HG03565 (cell line): ENCODE results near the gene SUSD1.
A peak's percentile ranks its signal among the peaks of the same experiment; 100 is the strongest.

Experiments
- ATAC-seq: cut with Tn5 transposase; IDR thresholded peaks from one replicate; pipeline ENCODE4 v1.9.1; 2021; ENCODE audit warnings: mild to moderate bottlenecking, moderate library complexity; ENCODE audit not compliant: unreplicated experiment

The SUSD1 gene

DNA sequence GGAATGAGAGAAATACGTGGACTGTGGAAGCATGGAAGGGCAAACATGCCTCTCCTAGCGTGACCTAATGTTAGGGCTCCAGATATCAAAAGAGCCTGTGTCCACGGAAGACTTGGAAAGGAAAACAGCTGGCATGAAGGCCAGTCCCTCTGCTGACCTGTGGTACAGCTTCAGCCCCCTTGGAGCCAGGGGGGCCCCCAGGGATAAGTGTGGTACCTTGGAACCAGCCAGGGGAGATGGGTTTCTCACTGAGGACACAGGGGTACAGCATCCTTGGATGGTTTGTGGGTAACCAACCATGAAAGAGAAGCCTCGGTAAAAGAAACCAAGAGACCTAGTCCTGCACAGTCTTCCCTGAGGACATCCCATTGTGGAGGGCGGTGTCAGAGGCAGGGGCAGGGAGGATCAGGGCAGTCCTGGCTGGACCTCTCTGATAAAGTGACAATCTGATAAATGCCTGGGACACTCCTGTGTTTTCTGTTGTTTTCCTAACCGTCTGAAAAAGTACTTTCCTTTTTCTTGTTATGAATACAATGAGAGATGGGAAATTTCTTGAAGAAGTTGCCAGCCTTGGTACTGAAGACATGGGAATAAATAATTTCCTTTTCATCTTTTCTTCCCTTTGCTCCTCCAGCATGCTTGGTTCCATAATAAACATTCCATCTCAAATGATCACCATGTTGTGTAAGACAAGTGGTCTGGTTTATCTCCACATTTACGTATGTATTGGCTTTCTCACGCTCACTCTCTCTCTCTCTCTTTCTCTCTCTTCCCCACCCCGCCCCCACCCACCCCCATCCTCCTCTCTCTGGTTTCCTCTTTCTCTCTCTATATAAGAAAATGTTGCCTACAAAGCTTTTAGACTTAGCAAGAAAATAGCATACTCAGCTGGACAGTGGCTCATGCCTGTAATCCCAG is 102.1 kb downstream of the SUSD1 start:
- no peak for ATAC-seq

DNA sequence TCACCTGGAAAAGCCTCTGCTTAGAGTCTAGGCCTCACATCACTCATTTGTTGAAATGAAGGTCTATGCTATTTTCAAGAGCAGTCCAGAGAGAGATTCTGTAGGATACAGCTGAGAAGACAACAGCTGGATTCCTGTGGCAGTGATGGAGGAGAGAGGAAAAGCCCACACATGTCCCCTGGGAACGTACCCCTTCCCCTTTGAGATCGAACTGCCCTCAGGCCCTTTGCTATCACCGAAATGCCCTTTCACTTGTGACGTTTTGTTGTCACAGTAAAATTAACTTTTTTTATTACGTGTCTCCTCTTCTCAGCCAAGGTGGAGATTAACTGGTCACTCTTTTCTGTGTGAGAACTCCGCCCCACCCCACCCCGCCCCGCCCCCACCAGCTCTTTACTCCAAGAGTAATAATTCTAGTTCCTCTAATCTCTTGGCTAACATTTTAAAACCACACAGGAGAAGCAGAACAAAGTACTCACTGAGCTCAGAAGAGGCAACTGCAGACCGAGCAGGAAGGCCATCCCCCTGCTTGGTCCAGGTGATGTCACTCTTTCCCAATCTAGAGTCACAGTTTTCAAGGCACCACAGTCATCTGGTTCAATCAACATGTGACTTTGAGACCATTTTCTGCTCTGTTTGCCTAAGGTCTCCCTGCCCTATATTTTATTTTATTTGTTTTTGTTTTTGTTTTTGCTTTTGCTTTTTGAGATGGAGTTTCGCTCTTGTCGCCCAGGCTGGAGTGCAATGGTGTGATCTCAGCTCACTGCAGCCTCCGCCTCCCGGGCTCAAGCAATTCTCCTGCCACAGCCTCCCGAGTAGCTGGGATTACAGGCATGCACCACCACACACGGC is 105.6 kb downstream of the SUSD1 start:
- ATAC-seq: no peak

DNA sequence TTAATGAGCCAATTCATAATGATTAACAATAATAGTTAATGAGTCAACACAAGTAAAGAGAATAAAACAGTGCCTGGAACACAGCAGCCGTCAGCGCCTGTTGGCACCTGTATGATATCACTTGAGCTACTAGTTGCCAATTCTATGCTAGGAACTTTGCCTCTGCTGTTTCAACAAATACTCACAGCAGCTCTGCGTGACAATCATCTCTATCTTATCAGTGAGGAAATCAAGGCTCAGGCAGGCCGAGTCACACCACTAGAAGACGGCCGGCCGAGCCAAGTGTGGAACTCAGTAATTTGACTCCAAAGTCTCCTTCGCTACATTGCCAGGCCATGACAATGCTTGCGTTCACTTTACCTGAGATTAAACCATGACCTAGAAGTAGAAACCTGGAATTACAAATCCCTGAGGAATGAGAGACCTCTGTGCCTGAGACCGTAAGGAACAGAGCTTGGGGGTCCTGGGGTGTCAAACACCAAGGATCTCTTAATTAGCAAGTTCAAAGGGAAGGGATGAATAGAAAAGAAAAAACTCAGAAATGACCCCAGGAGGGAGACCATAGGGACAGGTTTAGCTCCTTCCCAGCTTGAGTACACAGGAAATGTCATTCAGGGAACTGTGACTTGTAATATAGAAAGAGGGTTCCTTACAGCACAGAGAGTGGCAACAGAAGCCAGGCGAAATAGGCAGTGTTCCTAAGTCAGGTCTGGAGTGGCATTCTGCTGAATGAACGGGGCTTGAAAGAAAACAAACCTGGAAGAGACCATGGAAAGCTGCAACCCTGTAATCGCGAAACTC is 109.1 kb downstream of the SUSD1 start:
- ATAC-seq: no peak

DNA sequence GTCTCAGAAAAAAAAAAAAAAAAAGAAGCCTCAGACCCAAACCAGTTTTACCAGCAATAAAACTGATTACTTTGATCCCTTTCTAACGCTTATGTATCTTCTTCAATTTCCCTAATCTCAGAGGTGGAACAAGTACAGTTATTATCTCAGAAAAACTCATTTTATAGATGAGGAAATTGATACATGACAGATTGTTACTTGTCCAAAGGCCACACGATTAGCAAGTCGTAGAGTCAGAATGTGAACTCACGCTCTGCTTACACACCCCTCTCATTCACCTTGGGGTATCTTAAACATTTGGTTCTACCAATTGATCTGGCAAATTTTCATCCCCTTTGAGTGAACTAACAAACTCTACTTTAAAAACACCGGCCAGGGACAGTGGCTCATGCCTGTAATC is 110.2 kb downstream of the SUSD1 start:
- no peak for ATAC-seq

DNA sequence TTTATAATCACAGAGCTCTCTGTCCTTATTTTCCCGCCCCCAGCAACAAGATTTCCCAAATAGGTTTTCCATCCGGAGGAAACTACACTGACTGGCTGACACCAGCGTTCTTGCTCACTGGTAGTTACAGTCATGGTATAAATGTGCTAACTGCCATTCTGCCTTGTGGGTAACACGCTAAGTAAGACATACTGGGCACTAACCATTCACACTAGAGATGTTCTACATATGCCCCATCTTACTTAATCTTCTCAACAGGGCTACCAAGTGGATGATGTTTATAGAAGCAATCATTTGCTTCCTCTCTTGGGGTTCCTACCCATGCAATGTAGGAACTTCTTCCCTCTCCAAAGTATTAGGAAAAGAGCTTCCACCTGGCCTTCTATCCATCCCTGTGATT is 111.5 kb downstream of the SUSD1 start:
- ATAC-seq: no peak

DNA sequence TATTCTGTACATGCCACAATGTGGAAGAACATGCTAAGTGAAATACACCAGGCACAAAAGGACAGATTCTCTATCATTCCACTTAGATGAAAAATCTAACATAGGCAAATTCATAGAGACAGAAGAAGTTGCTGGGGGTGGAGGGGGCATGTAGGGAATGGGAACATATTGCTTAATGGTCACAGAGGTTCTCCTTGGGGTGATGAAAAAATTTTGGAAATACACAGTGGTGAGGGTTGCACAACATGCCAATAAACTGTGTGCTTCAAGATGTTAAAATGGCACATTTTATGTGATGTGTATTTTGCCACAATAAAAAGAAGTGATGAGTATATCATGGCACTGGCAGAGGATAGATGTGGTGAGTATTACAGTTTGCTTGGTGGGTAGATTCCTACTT is 111.9 kb downstream of the SUSD1 start:
- no peak for ATAC-seq

DNA sequence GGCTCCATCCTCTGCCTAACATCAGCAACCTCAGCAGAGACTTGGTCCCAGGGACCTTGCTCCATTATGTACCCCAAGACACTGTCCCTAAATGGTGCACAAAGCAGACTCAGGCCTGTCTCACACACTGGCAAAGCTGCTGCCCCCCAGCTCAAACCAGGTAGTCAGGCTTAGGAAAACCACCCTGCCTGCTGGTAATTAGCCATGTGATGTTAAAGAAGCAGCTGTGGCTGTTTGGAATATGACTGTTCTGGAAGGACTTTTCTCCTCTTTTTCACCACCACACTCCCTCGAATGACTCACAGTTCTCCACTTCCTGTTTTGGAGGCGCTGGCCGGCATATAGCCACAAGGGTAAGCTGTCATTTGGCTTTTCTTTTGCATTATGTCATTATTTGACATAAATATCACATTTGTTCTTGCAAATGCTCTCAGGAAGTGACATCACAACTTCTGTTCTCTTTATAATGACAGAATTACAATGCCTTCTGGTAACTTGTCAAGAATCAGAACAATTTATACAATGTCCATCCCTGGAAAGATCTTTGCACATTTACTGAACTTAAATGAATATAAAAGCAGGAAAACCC is 113.9 kb downstream of the SUSD1 start:
- ATAC-seq: peak; percentile 72

DNA sequence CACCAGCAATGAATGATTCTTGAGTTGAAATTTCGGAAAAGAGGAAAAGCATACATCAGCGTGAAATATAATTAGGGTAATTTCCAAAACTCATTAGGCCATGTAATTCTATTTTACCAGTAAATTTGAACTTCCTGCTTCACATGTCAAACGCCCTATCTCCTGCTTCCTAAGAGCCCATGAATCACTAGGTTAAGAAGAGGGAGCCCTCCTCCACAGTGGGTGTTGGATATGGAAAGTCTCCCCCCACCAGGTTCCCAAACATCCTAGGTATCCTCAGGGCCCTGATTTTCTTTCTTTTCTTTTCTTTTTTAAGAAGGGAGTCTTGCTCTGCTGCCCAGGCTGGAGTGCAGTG is 115.2 kb downstream of the SUSD1 start:
- ATAC-seq: no peak

DNA sequence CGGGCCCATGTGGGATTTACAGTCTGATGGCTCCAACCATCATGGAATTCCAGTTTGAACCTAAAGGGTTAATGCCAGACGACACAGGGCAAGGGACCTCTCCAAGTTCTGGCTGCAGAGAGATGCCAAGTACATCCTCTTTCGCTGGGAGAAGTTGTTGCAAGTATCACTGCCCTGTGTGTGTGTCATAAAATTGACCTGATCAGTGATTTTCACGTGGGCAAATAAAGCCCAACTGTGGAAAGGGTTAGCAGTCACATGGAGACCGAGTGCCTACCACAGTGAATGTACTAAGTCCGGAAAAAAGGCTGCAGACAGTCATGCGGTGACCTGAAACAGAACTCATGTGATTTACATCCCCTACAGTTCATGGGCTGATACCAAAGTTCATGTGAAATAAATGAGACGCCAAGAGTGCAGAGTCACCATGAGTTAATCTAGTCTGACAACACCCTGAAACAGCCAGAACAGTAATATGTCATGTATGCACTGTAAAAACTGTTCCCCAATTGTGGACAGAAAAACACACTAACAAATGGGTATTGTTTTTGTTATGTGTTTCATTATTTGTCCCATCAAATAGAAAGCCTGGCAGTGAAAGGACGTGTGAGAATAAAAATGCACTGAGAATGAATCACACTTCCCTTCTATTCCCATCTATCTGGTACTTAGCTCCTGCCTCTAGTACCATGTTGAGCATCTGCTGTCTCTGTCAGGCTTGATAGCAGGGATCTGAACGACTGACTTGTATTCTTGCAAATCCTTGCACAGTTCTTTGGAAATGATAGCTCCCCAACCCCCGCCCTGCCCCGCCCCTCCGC is 115.7 kb downstream of the SUSD1 start:
- ATAC-seq: no peak

DNA sequence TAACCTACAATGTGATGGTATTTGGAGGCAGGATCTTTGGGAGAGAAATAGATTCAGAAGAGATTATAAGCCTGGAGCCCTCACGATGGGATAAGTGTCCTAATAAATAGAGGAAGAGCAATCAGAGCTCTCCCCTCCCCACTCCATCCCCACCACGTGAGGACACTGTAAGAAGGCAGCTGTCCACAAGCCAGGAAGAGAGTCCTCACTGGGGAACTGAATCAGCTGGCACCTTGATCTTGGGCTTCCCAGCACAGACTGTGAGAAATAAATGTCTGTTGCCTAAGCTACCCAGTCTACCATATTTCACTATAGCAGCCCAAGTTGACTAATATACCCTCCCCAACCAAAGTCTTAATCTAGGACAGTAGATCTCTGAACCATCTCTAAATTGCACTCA is 118.1 kb downstream of the SUSD1 start:
- ATAC-seq: no peak

DNA sequence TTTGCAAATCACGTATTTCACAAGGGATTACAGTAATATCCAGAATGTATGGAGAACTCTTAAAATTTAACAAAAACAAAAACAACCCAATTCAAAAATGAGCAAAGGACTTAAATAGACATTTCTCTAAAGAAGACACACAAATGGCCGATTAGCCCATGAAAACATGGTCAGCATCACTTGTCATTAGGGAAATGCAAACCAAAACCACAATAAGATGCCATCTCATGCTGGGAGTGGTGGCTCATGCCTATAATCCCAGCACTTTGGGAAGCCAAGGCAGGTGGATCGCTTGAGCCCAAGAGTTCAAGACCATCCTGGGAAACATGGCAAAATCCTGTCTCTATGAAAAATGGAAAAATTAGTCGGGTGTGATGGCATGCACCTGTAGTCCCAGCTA is 120.2 kb downstream of the SUSD1 start:
- ATAC-seq: no peak

DNA sequence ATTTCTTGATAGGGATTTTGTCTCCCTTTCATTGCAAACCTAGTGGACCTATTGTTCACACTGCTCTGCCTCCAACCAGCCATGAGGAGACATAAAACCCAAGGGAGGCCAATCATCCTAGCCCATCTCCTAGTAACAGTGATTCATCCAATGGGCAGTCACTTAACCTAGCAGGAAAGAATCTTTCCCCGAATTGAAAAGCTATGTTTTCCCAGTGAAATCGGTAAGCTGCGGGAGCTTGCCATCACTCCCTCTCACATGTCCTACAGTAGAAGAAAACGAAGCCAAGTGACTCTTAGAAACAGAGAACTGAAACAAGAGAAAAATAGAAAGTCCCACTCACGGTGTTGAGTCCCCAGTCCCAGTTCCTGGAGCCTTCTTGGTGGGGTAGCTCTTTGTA is 123.3 kb downstream of the SUSD1 start:
- no peak for ATAC-seq

DNA sequence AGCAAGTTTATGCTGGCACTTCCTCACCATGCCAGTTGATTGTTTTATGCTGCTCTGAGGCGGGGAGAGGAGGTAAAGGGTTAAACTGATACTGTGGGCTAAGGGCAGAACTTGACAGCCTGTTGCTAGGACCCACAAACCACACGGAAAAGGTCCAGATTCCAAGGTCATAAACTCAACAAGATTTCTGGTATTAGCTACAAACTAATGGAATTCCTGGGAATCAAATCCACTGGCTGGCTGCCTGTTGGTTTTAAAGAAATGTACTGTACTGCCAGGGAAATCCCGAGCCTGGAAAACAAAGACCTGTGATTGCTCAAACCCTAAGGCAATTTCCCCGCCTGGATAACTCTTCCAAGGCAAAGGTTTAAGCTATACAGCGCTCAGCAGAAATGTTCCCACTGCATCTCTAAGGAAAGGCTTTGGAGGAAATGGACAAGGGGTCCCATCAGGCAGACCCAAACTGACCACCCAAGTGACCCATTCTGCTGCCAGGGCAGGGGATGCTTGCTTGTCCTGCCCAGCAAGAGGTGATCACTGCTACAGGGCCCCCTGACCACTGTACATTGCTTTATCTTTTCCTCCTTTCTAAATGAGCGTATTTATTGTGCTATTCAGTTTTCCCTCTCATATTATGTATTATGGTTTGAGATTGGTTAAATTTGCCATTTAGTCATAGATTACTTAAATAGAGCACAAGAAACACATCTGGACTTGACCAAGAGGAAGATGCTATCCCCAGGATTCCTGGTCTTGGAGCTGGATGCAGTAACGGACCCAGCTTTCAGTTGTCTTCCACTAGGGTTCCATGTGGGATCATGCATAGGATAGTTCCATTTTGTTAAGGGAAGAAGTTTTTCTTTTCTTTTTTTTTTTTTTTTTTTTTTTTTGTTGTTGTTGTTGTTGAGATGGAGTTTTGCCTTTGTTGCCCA is 124.3 kb downstream of the SUSD1 start:
- no peak for ATAC-seq

DNA sequence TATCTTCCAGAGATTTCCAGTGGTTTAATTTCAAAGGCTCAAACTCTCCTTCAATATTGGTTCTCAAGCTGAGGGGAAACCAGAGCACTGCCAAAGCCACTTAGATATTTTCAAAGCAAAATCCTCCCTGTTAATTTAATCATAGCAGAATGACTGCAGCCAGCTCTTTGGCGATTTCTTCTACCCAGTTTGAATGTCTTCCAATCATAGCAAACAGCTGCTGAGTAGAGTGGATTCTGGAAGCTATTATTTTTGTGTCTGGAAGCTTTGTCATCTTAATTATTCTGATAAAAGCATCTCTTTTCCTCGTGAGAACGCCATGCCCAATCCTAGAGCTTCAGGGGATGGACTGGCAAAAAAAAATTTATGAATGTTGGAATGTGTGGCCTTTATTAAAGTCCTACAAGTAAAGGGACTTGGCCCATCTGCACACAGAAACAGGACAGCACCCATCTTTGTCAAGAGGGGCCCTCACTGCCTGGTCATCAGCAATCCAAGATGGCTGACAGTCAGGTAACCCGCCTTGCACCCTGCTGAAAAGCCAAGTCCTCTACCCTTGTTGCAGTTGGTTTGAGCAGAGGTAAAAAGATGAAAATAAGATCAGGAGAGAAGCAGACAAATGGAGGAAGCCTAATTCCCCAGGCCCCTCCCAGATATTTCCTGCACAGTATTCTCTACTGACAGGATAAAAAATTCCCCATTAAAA is 125.1 kb downstream of the SUSD1 start:
- ATAC-seq: no peak

DNA sequence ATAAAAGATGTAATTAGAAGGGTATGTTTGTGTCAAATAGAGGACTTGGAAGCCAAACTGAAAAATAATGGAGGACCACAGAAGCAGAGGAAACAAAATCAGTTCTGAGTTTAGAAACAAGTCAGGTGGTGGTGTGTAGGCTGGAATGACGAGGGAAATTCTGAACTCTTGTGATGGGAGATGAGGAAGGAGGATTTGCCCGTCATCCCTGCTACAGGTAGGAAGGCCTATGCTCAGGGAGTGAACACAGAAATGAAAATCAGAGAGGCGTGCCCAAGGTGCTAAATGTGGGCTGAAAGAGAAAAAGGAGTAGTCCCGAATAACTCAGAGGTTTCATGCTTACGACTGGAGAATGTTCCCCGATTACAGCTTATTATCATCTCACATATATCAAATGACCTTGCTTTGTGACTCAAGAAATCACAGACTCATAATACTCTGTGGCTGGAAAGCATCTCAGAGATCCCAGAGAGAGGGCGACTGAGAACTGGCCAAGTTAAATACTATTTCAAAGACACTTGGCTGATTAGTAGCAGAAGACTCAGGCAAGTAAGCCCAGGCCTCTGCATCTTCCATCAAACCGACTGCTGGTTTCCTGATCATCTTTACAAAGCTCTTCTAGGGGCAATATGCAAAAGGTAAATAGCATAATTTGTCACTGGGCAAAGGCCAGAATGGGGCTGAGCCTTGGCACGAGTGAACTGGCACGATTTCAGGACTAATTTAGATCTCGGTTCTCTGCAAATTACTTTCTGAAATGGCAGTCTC is 126.0 kb downstream of the SUSD1 start:
- ATAC-seq: no peak

DNA sequence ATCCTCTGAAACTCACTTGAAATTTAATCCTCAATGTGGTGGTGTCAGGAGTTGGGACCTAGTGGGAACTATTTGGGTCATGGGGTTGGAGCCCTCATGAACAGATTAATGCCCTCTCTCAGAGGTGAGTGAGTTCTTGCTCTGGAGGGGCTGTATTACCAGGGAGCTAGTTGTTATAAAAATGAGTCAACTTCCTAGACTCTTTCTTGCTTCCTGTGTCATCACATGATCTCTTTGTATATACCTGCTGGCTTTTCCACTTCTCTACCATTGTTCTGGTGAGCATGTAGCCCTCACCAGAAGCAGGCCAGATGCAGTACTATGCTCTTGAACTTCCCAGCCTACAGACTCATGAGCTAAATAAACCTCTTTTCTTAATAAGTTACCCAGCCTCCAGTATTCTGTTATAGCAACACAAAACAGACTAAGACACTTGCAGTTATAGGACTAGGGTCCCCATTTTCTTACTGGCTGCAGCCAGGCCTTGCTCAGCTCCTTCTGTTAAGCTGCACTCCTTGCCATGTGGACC is 127.5 kb downstream of the SUSD1 start:
- ATAC-seq: no peak

DNA sequence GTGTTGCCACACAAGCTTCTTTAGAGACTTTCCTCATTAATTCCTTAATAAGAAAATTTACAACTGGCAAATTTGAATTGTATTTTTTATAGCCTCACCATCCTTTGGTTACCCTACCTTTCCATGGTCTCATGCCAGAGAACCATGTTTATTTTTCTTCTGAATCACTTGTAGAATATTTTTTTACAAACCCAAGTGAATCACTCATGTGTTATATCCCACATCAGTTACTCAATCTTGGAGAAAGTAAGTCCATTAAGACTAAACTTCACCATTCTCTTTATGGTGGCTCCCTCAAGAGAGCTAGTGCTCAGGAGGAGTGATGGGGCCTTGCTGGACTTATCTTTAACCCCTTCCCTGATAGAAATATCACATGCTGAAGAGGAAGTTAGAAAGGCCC is 128.9 kb downstream of the SUSD1 start:
- no peak for ATAC-seq
